Stimulated activated CD4-positive, alpha-beta T cell treated with anti-CD3 and anti-CD28 coated beads, TNF-alpha, amount 100 ng/mL, for 24 hours (primary cell): ENCODE measurements around the gene THOC6.
"Not testable (repeated sequence)": the region's sequence is repeated elsewhere in the genome, so short reads cannot be mapped to it uniquely, and the experiment has no call there.

Experiments used
- DNase-seq, 3 experiments: peaks; one replicate each; pipeline ENCODE4 v3.0.0-alpha.2; 2020; ENCODE audit warnings: low read depth in 3 of 3

THOC6 gene

GRCh38 chr16:3072148-3072547 is 48.3 kb downstream of the THOC6 start:
- DNase-seq = not testable (repeated sequence)

- not testable (repeated sequence) for DNase-seq
These were observed 48.9 kb downstream of the THOC6 start for GRCh38 chr16:3072576-3073263.

- no peak for DNase-seq
These were observed 49.6 kb downstream of the THOC6 start for GRCh38 chr16:3073448-3073847.

- DNase-seq = peak in 2 of 3 experiments; percentile 56 to 78
These were observed 51.2 kb downstream of the THOC6 start for GRCh38 chr16:3074860-3075522.

GRCh38 chr16:3075523-3075915 is 51.7 kb downstream of the THOC6 start:
- no peak for DNase-seq

GRCh38 chr16:3075946-3076345 is 52.1 kb downstream of the THOC6 start:
- DNase-seq = not testable (repeated sequence)

GRCh38 chr16:3076577-3076976 is 52.7 kb downstream of the THOC6 start:
- no peak for DNase-seq
